SK-N-SH treated with all-trans-retinoic acid at 6 μM for 48 hours (cell line): ENCODE results near the gene DAB2.

Source experiments
- BACH2 ChIP-seq: fragments of 250-450 bp; sonication (Bioruptor Pico); IDR thresholded peaks from 2 replicates; pipeline ENCODE4 v1.9.0; 2021; ENCODE audit warnings: mild to moderate bottlenecking, borderline replicate concordance
- CREB5 ChIP-seq: fragments of 250-450 bp; sonication (Bioruptor Pico); IDR thresholded peaks from 2 replicates; pipeline ENCODE4 v1.5.1; 2020; ENCODE audit warnings: low read depth, mild to moderate bottlenecking, moderate library complexity
- CSDC2 ChIP-seq: fragments of 250-450 bp; sonication (Bioruptor Pico); IDR thresholded peaks from 2 replicates; pipeline ENCODE4 v1.5.0; 2020; ENCODE audit warnings: mild to moderate bottlenecking, moderate library complexity
- ESRRG ChIP-seq: fragments of 250-450 bp; sonication (Bioruptor Pico); IDR thresholded peaks from 2 replicates; pipeline ENCODE4 v1.6.1; 2021; ENCODE audit warnings: mild to moderate bottlenecking
- GLIS3 ChIP-seq: fragments of 250-450 bp; sonication (Bioruptor Pico); IDR thresholded peaks from 2 replicates; pipeline ENCODE4 v1.5.0; 2020; ENCODE audit warnings: mild to moderate bottlenecking, moderate library complexity
- POU6F1 ChIP-seq: fragments of 250-450 bp; sonication (Bioruptor Pico); IDR thresholded peaks from 2 replicates; pipeline ENCODE4 v1.8.0; 2021; ENCODE audit warnings: low read depth, mild to moderate bottlenecking, moderate library complexity, borderline replicate concordance
- PPARA ChIP-seq: fragments of 250-450 bp; sonication (Bioruptor Pico); IDR thresholded peaks from 2 replicates; pipeline ENCODE4 v1.5.0; 2020; ENCODE audit warnings: mild to moderate bottlenecking, borderline replicate concordance
- TOX ChIP-seq: fragments of 250-450 bp; sonication (Bioruptor Pico); IDR thresholded peaks from 2 replicates; pipeline ENCODE4 v1.8.0; 2021; ENCODE audit warnings: mild to moderate bottlenecking, moderate library complexity, borderline replicate concordance
- ZFP3 ChIP-seq: fragments of 250-450 bp; sonication (Bioruptor Pico); IDR thresholded peaks from 2 replicates; pipeline ENCODE4 v1.5.0; 2020; ENCODE audit warnings: mild to moderate bottlenecking, moderate library complexity
- ZFP30 ChIP-seq: fragments of 450-650 bp; formaldehyde crosslinking; IDR thresholded peaks from 2 replicates; pipeline ENCODE4 v1.5.0; 2022; ENCODE audit warnings: mild to moderate bottlenecking, moderate library complexity
- ZNF70 ChIP-seq: fragments of 450-650 bp; formaldehyde crosslinking; IDR thresholded peaks from 2 replicates; pipeline ENCODE4 v1.5.0; 2020; ENCODE audit warnings: mild to moderate bottlenecking, moderate library complexity
- ZNF8 ChIP-seq: fragments of 450-650 bp; formaldehyde crosslinking; IDR thresholded peaks from 2 replicates; pipeline ENCODE4 v1.5.0; 2020; ENCODE audit warnings: mild to moderate bottlenecking, moderate library complexity

GRCh38 chr5:39437467-39437866, 12.7 kb upstream of the DAB2 start:
- TF ChIP-seq POU6F1 (CRISPR knock-in tag), result no peak
- no peak for TF ChIP-seq PPARA (CRISPR knock-in tag)
- no peak for TF ChIP-seq ESRRG (CRISPR knock-in tag)
- no peak for TF ChIP-seq ZNF8 (CRISPR knock-in tag)
- TF ChIP-seq CREB5 (CRISPR knock-in tag), result no peak
- TF ChIP-seq TOX (CRISPR knock-in tag), result no peak
- no peak for TF ChIP-seq ZFP3 (CRISPR knock-in tag)
- TF ChIP-seq BACH2 (CRISPR knock-in tag), result no peak
- TF ChIP-seq ZNF70 (CRISPR knock-in tag), result no peak
- TF ChIP-seq GLIS3 (CRISPR knock-in tag), result no peak
- TF ChIP-seq CSDC2 (CRISPR knock-in tag), result no peak
- TF ChIP-seq ZFP30 (CRISPR knock-in tag), result no peak
